Measurements from ENCODE around the gene NKAIN2.

Gene NKAIN2

GRCh38 chr6:123803504-123804013 is at the start of gene NKAIN2:
Gene NKAIN2 (plus strand): TSS chr6:123803865.
- DNase-seq: peak; percentile 4

- DNase-seq: no peak
Measured at GRCh38 chr6:123759472-123759871, 44.2 kb upstream of the NKAIN2 start.

GRCh38 chr6:123763904-123764303 is 39.8 kb upstream of the NKAIN2 start:
- no peak for DNase-seq

- no peak for DNase-seq
Measured at GRCh38 chr6:123764722-123765121, 38.9 kb upstream of the NKAIN2 start.

GRCh38 chr6:123768921-123769320 is 34.7 kb upstream of the NKAIN2 start:
- no peak for DNase-seq

GRCh38 chr6:123769431-123769830 is 34.2 kb upstream of the NKAIN2 start:
- no peak for DNase-seq

- DNase-seq: no peak
Measured at GRCh38 chr6:123770247-123770949, 33.3 kb upstream of the NKAIN2 start.

GRCh38 chr6:123771126-123771525 is 32.5 kb upstream of the NKAIN2 start:
- no peak for DNase-seq

GRCh38 chr6:123777563-123777962 is 26.1 kb upstream of the NKAIN2 start:
- DNase-seq: peak; percentile 2

- no peak for DNase-seq
Measured at GRCh38 chr6:123780021-123780420, 23.6 kb upstream of the NKAIN2 start.

GRCh38 chr6:123784330-123784729 is 19.3 kb upstream of the NKAIN2 start:
- no peak for DNase-seq

GRCh38 chr6:123785039-123785438 is 18.6 kb upstream of the NKAIN2 start:
- DNase-seq: no peak

GRCh38 chr6:123788319-123788718 is 15.3 kb upstream of the NKAIN2 start:
- no peak for DNase-seq

GRCh38 chr6:123794190-123794589 is 9.5 kb upstream of the NKAIN2 start:
- DNase-seq: no peak

GRCh38 chr6:123794799-123795198 is 8.9 kb upstream of the NKAIN2 start:
- no peak for DNase-seq

- no peak for DNase-seq
Measured at GRCh38 chr6:123801067-123801466, 2.6 kb upstream of the NKAIN2 start.

GRCh38 chr6:123802351-123802696 is 1.3 kb upstream of the NKAIN2 start:
- DNase-seq: no peak

GRCh38 chr6:123802697-123803503 is 765 bp upstream of the NKAIN2 start:
- peak; percentile 77 for DNase-seq

- DNase-seq: no peak
Measured at GRCh38 chr6:123804014-123804786, 535 bp downstream of the NKAIN2 start.

- DNase-seq: no peak
Measured at GRCh38 chr6:123804787-123805540, 1.3 kb downstream of the NKAIN2 start.

GRCh38 chr6:123805921-123806320 is 2.3 kb downstream of the NKAIN2 start:
- no peak for DNase-seq

- DNase-seq: no peak
Measured at GRCh38 chr6:123806561-123806960, 2.9 kb downstream of the NKAIN2 start.

- DNase-seq: no peak
Measured at GRCh38 chr6:123808556-123808955, 4.9 kb downstream of the NKAIN2 start.
